Skeletal muscle tissue (tissue), 4 donors: ENCODE data around the gene EIF3C. TPM values are rescaled to one million over a fixed set of nuclear protein-coding genes. Genes with fewer than 3 reads are reported as not detected.
"Not testable (repeated sequence)": the region's sequence is repeated elsewhere in the genome, so short reads cannot be mapped to it uniquely, and the experiment has no call there.

Experiments
- H3K27ac ChIP-seq: one replicate; pipeline ENCODE4 v1.7.0; 2013; ENCODE audit warnings: mild to moderate bottlenecking, low read depth, low read length, inconsistent platforms
- H3K27me3 ChIP-seq, 3 donors: one replicate each; pipeline ENCODE4 v1.7.0; 2013; ENCODE audit warnings: low read length in 3 of 3; ENCODE audit not compliant: control insufficient read depth in 3 of 3, insufficient read depth in 3 of 3
- H3K36me3 ChIP-seq, 3 donors: one replicate each; pipeline ENCODE4 v1.7.0; 2013; ENCODE audit warnings: low read length in 3 of 3; ENCODE audit not compliant: control insufficient read depth in 3 of 3, insufficient read depth in 3 of 3
- H3K4me1 ChIP-seq, 3 donors: one replicate each; pipeline ENCODE4 v1.7.0; 2013; ENCODE audit warnings: low read length in 3 of 3, mild to moderate bottlenecking in 3 of 3; ENCODE audit not compliant: control insufficient read depth in 3 of 3, insufficient read depth in 3 of 3
- H3K4me3 ChIP-seq, 3 donors: one replicate each; pipeline ENCODE4 v1.7.0; 2013; ENCODE audit warnings: low read length in 3 of 3
- H3K9ac ChIP-seq, 3 donors: one replicate each; pipeline ENCODE4 v1.7.0; 2013; ENCODE audit warnings: low read length in 3 of 3, mild to moderate bottlenecking in 3 of 3, moderate library complexity in 2 of 3, low read depth in 1 of 3
- H3K9me3 ChIP-seq, 3 donors: one replicate each; pipeline ENCODE4 v1.7.0; 2013; ENCODE audit warnings: low read length in 3 of 3; ENCODE audit not compliant: control insufficient read depth in 3 of 3
- total RNA-seq: library from RNA; depleted of rRNA; stranded (reverse); fragments of >200 nt; gene quantifications from one replicate; pipeline ENCODE4 v1.2.3, GENCODE V29; 2014
- donor health status: Osteomylitis.

The EIF3C gene
- total RNA-seq, 1 donor from 2014 or later: 197 TPM

DNA sequence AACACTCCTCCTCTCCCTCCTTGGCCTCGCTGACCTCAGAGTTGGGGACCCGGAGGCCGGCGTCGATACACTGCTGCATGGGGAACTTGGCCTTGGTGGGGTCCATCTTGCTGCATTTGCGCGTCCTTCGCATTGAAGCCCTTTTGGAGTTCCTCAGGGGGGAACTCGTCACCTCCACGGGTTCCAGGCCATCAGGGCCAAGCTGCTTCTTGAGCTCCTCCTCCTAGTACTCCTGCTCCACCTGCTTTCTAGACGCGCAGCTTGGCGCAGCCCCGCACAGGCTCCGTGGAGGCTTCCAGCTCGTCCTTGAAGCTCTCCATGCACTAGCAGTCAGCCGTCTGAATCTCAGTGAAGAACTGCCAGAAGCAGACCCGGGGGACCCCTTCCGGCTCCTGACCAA lies 10.9 kb upstream of the EIF3C start:
- not testable (repeated sequence) for H3K4me3 ChIP-seq, H3K27ac ChIP-seq, H3K36me3 ChIP-seq, H3K9me3 ChIP-seq, H3K4me1 ChIP-seq, H3K27me3 ChIP-seq, H3K9ac ChIP-seq

DNA sequence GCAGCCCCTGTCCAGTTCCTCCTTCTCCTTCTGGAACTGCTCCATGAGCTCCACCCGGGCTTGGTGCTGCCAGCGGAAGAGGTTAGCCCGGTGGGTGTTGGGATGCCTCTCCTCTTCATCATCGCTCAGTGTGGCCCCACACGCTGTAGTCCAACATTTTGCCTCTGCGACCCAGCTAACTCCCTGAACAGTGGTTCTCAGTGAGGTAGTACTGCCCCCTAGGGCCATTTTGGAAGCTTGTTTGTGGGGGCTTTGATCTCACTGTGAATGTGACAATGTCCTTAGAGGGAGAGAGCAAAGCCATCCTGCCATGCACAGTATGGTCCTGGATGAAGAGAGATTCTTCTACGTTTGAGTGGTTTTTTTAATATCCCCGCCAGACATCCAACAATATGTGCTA lies 9.9 kb upstream of the EIF3C start:
- H3K4me1 ChIP-seq, H3K27ac ChIP-seq, H3K9me3 ChIP-seq, H3K9ac ChIP-seq, H3K27me3 ChIP-seq, H3K4me3 ChIP-seq, H3K36me3 ChIP-seq: not testable (repeated sequence)

GRCh38 chr16:28704246-28704645 lies 7.0 kb upstream of the EIF3C start:
- H3K27me3 ChIP-seq, H3K27ac ChIP-seq, H3K4me1 ChIP-seq, H3K36me3 ChIP-seq, H3K4me3 ChIP-seq, H3K9me3 ChIP-seq, H3K9ac ChIP-seq: not testable (repeated sequence)

GRCh38 chr16:28722852-28723650 lies 11.8 kb downstream of the EIF3C start:
- not testable (repeated sequence) for H3K9me3 ChIP-seq, H3K9ac ChIP-seq, H3K36me3 ChIP-seq, H3K27ac ChIP-seq, H3K4me3 ChIP-seq, H3K4me1 ChIP-seq, H3K27me3 ChIP-seq

DNA sequence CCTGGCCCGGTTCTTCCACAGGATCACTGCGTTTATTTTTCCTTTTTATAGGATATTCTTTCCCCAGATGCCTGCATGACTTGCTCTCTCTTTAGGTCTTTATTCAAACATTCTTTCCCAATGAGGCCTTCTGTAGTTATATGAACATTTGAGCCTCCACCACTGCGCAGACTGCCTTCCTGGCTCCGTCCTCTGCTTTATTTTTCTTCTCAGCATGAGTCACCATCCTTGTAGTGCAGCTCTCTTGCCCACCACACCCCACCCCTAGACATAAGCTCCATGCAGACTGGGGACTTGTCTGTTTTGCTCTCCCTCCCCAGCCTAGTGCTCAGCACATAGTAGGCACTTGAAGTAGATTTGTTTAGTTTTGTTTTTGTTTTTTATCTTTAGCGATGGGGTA lies 20.0 kb downstream of the EIF3C start:
- H3K9me3 ChIP-seq, H3K4me3 ChIP-seq, H3K27ac ChIP-seq, H3K36me3 ChIP-seq, H3K27me3 ChIP-seq, H3K4me1 ChIP-seq, H3K9ac ChIP-seq: not testable (repeated sequence)

- H3K4me3 ChIP-seq, H3K9ac ChIP-seq, H3K36me3 ChIP-seq, H3K27me3 ChIP-seq, H3K27ac ChIP-seq, H3K9me3 ChIP-seq, H3K4me1 ChIP-seq: not testable (repeated sequence)
Measured at GRCh38 chr16:28732455-28733124, 21.3 kb downstream of the EIF3C start.

GRCh38 chr16:28739787-28740186 lies 28.5 kb downstream of the EIF3C start:
- not testable (repeated sequence) for H3K4me1 ChIP-seq, H3K36me3 ChIP-seq, H3K27me3 ChIP-seq, H3K9me3 ChIP-seq, H3K27ac ChIP-seq, H3K9ac ChIP-seq, H3K4me3 ChIP-seq

DNA sequence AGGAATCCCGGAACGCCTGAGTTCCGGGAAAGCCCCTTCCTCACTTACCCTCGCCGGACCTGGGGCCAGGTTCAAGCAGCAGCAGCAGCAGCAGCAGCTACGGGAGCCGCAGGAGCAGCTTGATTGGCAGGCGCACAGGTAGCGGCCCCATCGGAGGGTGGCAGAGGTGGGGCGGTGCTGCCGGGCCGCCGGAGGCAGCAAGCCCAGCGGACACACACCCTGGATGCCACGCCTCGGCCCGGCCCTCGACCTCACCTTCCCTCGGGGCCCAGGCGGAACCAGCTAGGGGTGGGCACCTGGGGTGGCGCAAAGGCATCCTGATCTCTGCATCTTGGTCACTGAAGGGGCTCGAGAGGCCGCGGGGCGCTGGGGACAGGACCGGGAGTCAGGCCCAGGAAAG lies 29.4 kb downstream of the EIF3C start:
- H3K27ac ChIP-seq, H3K4me3 ChIP-seq, H3K9me3 ChIP-seq, H3K4me1 ChIP-seq, H3K27me3 ChIP-seq, H3K36me3 ChIP-seq, H3K9ac ChIP-seq: not testable (repeated sequence)

DNA sequence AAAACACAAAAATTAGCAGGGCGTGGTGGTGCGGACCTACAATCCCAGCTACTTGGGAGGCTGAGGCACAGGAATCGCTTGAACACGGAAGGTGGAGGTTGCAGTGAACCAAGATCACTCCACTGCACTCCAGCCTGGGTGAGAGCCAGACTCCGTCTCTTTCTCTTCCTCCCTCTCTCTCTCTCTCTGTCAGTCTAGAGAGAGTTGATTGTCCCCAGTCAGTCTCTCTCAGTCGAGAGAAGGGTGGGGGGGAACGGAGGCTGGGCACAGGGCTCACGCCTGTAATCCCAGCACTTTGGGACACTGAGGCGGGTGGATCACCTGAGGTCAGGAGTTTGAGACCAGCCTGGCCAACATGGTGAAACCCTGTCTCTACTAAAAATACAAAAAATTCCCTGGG lies 30.0 kb downstream of the EIF3C start:
- not testable (repeated sequence) for H3K4me1 ChIP-seq, H3K4me3 ChIP-seq, H3K27me3 ChIP-seq, H3K9ac ChIP-seq, H3K27ac ChIP-seq, H3K9me3 ChIP-seq, H3K36me3 ChIP-seq

DNA sequence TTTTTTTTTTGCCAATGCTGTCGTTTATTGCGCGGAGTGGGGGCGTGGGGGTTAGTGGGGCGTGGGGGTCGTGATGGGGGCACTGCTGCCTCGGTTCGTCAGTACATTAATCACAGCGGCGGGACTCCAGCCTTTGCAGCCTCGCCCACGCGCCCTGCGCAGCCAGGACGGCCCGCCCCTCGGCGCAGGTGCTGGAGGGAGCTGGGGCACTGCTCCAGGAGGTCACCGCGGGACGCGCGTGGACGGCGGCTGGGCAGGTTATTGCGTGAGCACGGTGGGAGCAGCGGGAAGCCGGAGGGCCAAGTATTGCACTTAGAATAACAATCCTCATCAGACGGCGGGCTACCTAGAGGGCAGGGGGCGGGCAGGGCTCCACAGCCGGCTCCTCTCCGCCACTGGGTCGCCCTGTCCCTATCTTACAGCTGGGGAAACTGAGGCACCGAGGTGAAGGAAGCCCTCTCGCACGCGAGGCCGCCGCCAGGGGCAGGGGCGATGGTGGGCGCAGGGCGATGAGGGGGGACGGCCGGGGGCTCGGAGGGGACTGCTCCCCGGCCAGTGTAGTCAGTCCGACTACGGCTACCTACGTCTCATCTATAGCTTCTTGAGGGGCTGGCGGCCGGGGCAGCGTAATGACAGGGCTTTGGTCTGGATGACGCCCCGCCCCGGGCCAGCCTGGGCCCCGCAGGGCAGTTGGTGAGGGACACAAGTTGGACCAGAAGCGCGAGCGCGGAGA lies 35.5 kb downstream of the EIF3C start:
- H3K27me3 ChIP-seq, H3K9ac ChIP-seq, H3K4me1 ChIP-seq: not testable (repeated sequence)

More for the DNA sequence above, 35.5 kb downstream of the EIF3C start:
- H3K27ac ChIP-seq, H3K9me3 ChIP-seq, H3K36me3 ChIP-seq, H3K4me3 ChIP-seq: not testable (repeated sequence)
